Activated CD8-positive, alpha-beta memory T cell treated with anti-CD3 and anti-CD28 coated beads for 1 hour (primary cell): Measurements from ENCODE around the gene BCAP29.

Source experiments
- DNase-seq, 2 donors: peaks; one replicate each; pipeline ENCODE4 v3.0.0-alpha.2; 2020; ENCODE audit warnings: low read depth in 1 of 2; ENCODE audit errors: extremely low read depth in 1 of 2

The BCAP29 gene

DNA sequence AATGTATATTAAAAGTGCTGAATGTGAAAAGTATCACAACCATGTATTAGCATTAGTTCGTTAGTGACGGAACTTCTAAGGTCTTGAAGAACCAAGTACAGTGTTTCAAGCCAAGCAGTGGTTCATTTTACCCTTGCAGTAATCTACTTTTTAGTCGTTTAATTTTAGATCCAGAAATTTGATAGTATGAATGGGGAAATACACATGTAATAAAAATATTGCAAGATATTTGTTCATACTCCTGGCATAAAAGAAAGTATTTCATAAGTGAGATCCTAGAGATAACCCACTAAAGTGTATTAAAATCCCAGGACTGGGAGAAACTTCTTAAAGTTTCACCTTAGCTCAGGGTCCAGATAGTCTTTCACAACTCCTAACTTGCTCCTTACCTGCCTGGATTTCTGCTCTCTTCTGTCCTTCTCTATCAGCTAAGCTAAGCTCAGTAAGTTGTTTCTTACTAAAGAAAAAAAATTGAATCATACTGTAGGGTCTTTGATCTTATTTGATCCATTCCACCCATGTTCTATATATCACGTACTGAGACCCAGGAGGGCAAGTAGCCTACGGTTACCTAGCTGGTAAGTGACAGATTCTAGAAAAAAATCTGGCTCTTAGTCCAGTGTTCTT is 1.5 kb downstream of the BCAP29 start:
- DNase-seq = no peak

DNA sequence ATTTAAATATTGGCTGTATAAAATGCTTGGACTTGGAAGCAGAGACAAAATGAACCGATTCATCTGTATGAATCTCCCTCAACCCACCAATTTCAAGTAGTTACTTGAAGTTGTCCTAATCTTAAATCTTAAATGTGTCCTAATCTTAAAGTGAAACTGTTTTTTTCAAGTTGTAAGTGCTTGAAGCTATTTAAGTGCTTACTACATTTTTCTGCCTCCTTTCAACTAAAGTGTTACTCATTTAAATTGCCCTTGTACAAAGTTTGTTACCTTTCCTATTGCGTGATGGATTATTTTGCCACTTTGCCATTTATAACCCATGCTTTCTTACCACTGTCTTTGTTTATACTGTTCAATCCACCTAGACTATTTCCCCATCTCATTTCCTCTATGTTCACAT is 2.8 kb downstream of the BCAP29 start:
- no peak for DNase-seq

DNA sequence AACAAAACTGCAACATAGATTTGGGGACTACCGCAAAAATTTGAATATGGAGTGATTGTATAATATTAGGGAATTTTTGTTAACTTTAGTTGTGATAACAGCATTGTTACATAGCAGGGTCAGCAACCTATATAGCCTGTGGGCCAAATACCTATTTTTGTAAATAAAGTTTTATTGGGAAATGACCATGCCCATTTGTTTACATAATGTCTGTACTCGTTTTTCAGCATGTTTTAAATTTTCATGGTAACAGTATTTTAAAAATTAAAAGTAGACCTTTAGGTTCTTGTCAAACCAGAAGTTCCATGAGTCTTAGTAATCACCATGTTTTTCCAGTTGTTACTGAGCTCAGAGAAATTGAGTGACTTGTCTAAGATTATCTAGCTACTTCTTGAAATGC is 4.7 kb downstream of the BCAP29 start:
- no peak for DNase-seq

DNA sequence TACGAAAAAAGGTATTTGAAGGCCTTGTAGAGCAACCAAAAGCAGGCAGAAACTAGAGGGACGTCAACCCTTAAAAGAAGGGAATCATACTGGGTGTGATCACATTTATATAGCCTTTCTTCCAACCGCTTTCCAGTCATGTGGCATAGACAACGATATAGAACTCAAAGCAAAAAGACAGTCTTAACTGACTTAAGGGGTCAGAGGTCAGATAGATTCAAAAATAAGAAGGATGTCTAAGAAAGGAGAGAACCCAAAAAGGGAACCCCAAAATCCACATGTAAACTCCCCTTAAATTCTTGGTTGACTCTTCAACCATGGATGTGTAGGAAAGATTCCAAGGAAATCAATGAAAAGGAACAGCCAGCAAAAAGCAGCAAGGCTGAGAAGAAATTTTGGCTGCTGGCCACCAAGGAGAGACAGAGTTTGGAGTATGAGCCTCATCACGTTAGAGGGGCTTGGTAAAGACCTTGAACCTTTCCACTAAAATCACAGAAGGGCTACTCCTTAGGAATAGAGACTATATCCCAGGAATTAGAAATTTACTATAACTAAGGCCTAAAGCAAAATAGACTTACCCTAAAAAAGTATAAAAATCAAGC is 8.6 kb downstream of the BCAP29 start:
- DNase-seq = no peak

DNA sequence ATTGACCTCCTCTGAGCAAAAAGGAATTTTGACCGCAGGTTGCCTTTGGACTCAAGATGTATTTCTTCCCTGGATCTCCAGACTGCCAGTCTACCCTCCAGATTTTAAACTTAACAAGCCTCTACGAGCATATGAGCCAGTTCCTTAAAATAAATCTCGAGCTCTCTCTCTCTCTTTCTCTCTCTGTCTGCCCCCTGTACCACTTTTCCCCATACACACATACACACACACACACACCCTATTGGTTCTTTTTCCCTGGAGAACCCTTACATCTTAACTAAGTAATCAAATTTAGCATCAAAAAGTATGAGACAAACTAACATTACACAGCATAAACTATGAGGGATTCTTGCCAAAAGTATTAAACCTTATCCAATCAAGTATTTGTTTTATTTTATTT is 11.4 kb downstream of the BCAP29 start:
- DNase-seq = no peak

DNA sequence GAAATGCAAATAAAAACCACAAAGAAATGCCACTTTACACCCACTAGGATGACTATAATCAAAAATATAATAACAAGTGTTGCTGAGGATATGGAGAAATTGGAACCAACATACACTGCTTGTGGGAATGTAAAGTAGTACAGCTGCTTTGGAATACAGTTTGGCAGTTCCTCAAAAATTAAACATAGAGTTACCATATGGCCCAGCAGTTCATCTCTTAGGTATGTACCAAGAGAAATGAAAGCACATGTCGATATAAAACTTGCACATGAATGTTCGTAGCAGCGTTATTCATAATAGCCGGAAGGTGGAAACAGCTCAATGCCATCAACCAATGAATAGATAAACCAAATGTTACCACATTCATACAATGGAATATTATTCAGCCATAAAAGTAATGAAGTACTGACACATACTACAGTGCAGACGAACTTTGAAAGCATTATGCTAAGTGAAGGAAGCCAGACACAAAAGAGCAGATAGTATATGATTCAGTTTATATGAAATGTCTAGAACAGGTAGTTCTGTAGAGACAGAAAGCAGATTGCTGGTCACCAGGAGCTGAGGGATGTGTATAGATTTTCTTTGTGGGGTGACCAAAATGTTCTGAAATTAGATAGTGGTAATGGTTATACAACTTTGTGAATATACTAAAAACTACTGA is 12.4 kb downstream of the BCAP29 start:
- DNase-seq = no peak

DNA sequence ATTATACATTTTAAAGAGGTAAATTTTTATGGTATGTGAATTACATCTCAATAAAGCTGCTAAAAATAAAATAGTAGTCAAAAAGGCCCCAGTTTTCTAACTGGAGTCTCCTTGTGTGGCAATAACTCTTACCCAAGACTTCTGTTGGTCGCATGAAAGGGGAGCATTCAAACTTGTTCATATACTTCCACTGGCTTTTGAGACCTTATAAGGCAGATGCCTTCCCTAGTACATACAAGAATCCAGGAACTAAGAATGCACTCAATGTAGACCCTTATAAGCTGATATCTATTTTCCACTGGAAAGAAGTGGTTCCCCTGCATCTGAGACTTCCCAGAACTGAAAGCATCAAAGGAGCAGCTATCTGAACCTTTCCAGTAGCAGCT is 13.0 kb downstream of the BCAP29 start:
- DNase-seq = no peak

DNA sequence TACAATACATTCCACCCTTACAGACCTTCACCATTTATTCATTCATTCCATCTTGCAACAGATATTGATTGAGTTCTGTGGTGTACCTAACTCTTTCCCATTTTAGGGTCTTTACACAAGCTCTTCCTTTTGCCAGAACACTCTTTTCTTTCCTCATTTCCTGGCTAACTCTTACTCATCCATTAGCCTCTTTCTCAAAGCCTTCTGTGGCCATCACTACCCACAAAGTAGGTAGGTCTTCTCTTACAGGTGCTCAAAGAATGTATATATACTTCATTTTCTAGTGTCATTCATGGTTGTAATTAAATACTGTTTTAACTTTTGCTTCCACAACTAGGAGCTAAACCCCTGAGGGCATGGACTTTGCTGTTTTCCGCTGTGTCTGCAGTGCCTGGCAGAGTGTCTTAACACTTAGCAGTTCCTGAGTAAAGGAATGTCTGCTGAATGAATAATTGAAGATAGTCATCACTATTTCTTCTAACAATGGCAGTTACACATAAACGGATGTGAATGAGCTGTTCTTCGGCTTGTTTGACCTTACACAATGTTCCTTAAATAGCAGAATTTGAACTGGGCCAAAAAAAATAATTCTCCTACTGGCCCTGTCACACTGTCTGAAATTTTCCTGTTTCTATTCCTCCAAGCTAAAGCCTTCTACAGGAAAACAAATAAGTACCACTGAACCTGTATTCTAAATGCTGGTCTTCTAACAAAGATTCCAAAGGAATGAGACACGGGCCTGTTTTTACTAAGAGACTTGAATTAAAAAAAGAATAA is 15.1 kb downstream of the BCAP29 start:
- DNase-seq = no peak

DNA sequence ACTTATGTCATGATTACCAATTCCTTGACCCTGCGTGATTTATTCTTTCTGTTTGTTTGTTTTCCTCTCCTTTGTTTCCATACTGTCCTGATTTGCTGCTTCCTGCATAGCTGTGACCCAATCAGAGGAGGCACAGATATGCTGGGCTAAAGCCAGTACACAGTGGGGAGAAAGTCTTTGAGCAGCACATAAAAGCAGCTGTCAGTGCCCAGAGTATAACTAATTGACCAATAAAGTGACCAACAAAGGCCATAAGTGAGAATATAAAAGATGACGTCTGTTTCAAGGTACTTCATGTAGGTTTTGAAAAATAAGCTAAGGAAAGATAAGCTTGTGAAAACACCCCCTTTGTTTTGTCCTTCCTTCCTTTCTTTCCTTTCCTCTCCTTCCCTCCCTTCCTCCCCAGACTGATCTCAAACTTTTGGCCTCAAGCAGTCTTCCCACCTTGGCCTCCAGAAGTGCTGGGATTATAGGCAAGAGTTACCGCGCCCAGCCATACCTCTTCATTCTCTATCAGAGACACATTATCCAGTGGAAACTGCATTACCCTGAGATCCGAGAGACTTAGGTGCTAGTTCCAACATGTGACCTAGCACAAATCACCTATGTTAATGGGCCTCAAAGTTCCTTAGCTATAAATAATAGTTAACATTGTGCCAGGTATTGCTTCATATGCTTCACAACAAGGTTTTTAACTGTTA is 17.0 kb downstream of the BCAP29 start:
- no peak for DNase-seq

DNA sequence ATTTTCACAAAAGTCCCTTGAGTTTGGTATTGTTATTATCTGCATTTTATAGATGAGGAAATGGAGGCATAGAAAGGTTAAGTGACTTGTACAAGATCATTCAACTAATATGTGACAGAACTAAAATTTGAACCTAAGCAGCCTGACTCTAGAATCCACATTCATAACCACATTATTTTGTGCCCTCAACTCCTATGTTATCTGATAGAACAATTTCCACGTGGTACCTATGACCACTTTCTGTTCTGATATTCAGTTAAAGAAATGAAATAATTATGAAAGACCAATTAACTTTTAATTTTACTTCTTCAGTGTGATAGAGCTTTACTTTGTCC is 17.5 kb downstream of the BCAP29 start:
- no peak for DNase-seq

DNA sequence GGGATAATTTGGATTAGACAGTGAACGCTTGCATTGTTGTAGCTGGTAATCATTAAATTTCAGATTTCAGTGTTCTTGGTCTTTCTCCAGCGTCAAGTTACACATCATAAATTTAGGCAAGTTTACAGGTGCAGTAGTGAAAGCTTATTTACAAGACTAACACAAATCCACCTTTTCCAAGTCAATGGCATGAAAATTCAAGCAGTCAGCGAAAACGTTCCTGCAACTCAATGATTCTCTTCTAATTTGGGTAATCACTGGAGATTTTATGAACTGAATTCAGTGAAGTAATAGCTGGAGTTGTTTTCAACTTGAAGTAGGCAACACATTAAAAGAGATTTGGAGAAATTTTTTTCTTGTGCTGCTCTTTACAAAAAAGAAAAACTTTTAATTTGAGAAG is 17.9 kb downstream of the BCAP29 start:
- no peak for DNase-seq

DNA sequence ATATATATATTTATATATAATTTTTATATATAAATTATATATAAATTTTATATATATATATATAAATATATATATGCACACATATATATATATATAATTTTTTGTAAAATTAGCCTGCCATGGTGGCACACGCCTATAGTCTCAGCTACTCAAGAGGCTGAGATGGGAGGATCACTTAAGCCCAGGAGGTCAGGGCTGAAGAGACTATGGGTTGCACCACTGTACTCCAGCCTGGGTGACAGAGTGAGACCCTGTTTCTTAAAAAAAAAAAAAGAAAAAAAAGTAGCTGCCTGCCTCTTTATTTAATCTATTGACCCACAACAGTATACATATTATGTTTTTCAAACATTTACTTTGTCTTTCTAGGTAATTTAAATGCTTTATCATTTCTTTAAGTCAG is 19.2 kb downstream of the BCAP29 start:
- no peak for DNase-seq

DNA sequence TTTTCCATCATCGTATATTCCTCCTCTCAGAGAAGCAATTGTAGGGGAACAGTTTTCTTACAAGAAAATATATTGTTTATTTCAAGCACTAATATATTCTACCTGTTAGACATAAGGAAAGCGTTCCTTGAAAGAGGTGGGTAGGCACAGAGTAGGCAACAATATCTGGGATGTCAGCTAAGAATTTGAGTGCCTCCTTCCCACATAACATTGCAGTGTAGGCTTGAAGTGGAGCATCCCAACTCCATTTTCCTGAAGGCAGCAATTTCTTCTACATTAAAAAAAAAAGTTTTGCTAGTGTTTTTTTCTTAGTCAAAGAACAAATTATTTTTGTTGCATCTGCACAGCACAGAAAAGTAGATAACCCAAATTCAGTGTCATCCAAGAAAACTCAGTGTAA is 20.8 kb downstream of the BCAP29 start:
- no peak for DNase-seq

DNA sequence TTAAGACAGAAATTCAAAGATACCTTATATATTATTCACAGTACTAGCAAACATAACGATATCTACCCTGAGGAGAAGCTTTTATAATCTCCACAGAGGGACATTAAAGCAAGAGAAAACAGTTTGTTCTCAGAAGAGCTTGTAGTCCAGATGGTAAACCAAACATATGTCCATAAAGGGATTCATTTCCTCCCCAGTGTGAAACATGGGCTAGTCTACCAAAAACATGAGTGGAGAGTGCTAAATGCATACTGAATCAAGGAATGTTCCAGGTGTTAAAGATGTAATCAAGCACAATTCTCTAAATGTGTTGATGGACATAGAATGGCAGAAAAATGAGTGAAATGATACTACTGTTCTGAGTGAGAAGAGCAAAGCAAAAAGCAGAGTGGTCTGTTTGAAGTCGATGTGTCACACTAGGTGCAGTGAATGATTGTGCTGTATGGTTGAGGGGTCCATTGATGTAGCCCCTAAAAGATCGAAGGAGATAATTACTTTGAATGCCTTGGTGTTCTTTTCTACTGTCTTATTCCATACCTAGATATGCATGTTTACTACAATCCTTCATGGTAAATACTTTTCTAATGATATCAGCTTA is 25.3 kb downstream of the BCAP29 start:
- no peak for DNase-seq

DNA sequence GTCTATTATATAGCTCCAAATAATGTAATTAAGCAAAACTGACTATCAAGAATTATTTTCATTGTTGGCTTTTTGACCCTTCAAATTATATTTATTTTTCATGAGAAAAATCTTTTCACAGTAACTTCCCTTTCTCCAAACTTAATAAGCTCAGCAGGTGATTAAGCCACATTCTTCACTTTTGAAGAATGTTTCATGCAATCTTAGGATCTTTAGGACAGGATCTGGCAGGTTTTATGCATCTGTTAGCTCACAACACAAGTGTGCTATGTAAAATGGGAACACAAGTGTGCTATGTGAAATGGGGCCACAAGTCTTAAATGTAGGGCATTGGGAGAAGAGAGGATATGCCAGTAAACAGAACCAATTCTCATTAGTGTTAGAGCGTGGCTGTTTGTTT is 26.3 kb downstream of the BCAP29 start:
- DNase-seq = no peak

DNA sequence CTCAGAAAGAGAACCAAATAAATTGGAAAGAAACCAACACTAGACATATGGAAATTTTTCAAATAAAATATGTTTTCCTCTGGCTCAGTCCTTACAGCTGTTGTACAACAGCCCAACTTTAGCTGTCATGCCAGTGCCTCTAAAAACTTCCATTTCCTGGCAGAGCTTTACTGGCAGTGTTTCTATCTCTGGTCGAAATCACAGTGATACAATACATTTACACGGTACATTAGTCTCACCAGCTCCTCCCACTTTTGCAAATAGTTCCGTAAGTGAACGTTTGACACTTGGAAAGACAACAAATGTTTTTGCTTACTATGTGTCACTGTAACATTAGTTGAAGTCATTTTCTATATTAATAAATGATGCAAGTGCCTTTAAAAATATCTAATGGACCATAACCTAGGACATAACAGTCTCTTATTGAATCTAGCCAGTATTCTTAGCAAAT is 29.8 kb downstream of the BCAP29 start:
- DNase-seq = no peak

DNA sequence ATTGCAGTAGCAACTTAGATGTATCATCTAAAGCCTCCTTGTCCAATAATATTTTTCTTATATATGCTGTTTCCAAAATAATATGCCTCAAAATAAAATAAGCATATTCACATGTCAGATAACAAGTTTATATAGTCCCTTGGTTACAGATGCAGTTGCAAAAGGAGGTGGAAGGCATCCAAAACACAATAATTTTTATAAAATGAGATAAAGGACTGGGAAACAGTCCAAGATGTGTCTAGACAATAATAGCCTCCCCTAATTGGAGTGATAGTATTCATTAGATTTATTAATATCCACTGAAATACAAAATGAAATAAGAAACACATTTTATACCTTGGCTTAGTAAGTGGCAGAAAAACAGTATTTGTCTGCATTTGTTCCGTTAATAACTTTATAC is 30.3 kb downstream of the BCAP29 start:
- DNase-seq = no peak

DNA sequence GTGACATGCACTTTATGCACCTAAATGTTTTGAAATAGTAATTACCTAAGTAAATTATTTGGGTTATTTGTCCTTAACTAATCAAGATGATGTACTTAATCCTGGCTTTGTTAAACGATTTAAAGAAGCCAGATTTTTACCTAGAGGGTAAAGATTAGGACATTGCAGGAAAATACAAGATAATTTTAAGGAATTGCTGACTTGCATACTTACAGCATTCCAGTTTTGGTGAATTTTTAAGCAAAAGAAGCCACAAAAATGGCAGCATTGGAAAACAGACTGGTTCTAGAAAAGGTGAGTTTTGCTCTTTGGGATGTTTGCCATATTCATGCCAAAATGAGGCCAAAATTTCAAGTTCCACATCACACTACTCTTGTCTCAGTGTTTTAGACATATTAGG is 33.4 kb downstream of the BCAP29 start:
- no peak for DNase-seq

DNA sequence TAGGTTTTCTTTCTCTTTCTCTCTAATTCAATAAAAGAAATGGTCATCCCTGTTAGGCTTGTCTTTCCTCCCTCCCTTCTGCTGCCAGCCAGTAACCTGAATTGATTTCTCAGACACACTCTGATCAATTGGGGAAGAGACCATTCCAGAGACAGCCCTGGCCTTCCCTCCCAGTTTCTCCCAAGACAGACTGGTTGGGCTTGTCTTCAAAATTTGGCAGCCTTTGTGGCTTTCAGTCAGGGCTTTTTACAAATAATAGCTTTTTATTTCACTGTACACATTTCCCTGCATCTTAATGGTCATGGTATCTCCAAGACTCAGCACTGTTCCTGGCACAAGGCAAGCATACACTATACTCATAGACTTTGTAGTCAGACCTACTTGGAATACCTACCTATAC is 33.9 kb downstream of the BCAP29 start:
- no peak for DNase-seq

DNA sequence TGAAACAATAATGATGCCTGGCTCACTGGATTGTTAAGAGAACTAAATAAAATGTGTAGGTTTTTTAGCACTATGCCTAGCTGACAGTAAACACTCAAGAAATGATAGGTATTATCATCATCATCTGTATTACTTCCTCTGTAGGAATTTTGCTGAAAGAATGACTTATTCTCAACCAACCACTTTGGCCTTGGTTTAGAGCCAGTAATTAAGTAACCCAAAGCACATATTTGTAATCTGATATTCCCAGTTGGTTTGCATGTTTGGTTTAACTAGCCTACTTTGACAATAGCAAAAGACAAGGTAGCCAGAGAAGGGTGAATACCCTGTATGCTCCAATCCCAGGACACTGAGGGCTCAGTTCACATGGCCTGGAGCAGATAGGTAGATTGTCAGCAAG is 34.4 kb downstream of the BCAP29 start:
- no peak for DNase-seq
